Measurements from ENCODE around the gene ERC2. TPM values are rescaled to one million over a fixed set of nuclear protein-coding genes. Genes with fewer than 3 reads are reported as not detected.
A peak's percentile ranks its signal among the peaks of the same experiment; 100 is the strongest.

Gene ERC2
- total RNA-seq, 1 donor from 2014 or later: 1.5 TPM

DNA sequence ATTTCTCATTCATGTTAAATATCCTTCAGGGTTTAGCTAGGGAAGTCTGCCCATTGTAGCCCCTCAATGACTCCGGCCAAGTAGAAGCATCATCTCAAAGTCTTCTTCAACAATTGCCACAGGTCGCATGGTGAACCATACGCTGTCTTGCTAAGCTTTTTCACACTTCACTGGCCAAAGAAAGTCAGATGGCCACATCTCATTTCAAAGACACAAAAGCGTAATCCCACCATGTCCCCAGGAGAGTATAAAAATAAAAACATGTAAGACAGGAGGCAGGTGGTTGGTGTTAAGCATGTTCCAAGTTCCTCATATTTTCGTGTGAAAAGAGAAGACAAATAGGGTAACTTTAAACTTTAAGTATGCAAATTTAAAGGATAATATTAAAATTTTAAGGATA lies 147.4 kb downstream of the ERC2 start:
- H3K27me3 ChIP-seq (ENCODE audit: low read depth): peaks cover 4% of the 10 kb centered on the region
- H3K36me3 ChIP-seq: no peaks in the 10 kb centered on the region
- H3K9me3 ChIP-seq: no peaks in the 10 kb centered on the region
- no peak overlapping the region for H3K27ac ChIP-seq
- DNase-seq: no peak
- no peaks in the 10 kb centered on the region for H3K4me1 ChIP-seq
- no peak for ATAC-seq
- TF ChIP-seq, protein P1, sequence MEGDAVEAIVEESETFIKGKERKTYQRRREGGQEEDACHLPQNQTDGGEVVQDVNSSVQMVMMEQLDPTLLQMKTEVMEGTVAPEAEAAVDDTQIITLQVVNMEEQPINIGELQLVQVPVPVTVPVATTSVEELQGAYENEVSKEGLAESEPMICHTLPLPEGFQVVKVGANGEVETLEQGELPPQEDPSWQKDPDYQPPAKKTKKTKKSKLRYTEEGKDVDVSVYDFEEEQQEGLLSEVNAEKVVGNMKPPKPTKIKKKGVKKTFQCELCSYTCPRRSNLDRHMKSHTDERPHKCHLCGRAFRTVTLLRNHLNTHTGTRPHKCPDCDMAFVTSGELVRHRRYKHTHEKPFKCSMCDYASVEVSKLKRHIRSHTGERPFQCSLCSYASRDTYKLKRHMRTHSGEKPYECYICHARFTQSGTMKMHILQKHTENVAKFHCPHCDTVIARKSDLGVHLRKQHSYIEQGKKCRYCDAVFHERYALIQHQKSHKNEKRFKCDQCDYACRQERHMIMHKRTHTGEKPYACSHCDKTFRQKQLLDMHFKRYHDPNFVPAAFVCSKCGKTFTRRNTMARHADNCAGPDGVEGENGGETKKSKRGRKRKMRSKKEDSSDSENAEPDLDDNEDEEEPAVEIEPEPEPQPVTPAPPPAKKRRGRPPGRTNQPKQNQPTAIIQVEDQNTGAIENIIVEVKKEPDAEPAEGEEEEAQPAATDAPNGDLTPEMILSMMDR (IDR thresholded peaks at IDR 0.05): no peak
- no peak overlapping the region for H3K4me3 ChIP-seq
- intact Hi-C loops (cut with DNase I): no loop called here

DNA sequence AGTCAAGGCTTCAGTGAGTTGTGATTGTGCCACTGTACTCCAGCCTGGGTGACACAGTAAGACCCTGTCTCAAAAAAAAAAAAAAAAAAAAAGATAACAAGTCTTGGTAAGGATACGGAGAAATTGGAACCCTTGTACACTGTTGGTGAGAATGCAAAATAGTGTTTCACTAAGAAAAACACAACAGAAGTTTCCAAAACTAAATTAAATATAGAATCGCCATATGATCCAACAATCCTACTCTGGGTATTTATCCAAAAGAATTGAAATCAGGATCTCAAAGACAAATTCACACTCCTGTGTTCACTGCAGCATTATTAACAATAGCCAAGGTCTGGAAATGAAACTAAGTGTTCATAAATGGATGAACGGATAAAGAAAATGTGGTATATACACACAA lies 149.4 kb downstream of the ERC2 start:
- DNase-seq (no peak), ATAC-seq (no peak)
- intact Hi-C loops (cut with DNase I): no loop called here
- Histone ChIP-seq H3K36me3 (no peaks in the 10 kb centered on the region), H3K27me3 (ENCODE audit: low read depth) (peaks cover 4% of the 10 kb centered on the region), H3K9me3 (no peaks in the 10 kb centered on the region), H3K4me3 (no peak overlapping the region), H3K4me1 (peaks cover 5% of the 10 kb centered on the region), H3K27ac (no peak overlapping the region)
- TF ChIP-seq, protein P1 (IDR thresholded peaks at IDR 0.05): no peak

DNA sequence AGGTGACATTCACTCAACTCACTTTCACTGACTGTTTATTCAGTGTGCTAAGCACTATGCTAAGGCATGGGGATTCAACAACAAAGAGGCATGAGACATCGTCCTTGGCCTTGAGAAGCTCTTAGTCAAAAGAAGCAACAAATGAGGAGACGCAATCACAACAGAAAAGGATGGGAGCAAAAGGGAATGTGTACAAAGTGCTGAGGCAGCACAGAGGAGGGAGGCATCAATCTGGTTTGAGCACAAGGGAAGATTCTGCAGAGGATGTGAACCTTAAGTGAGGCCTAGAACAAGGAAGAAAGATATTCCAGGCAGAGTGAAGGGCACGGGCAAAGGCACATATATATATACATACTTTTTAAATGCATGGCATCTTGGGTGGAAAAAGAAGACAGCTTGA lies 151.3 kb downstream of the ERC2 start:
- ATAC-seq (no peak), DNase-seq (no peak)
- intact Hi-C loops (cut with DNase I): no loop called here
- H3K27ac ChIP-seq: no peak overlapping the region
- no peaks in the 10 kb centered on the region for H3K9me3 ChIP-seq
- H3K27me3 ChIP-seq (ENCODE audit: low read depth): peaks cover 4% of the 10 kb centered on the region
- TF ChIP-seq, protein P1 (IDR thresholded peaks at IDR 0.05): no peak
- no peak overlapping the region for H3K4me3 ChIP-seq
- no peaks in the 10 kb centered on the region for H3K36me3 ChIP-seq
- peaks cover 5% of the 10 kb centered on the region for H3K4me1 ChIP-seq

DNA sequence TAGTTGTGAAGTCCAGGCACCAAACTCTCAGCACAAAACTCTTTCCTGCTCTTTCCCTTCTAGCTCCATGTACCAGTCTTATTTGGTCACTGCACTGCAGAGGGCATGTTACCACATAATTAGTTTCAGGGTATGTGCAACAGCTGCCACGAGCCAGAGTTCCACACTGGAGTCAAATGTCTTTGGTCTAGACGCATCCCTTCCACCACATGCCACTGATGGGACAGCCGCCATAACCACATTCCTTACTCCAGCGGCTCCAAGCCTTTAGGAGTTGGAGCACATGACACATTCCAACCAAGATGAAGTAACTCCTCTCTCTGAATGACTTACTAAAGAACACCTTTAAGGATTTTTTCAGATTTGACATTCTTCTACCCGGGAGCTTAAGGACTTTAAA lies 153.4 kb downstream of the ERC2 start:
- TF ChIP-seq, protein P1 (IDR thresholded peaks at IDR 0.05): no peak
- Histone ChIP-seq H3K27me3 (ENCODE audit: low read depth) (peaks cover 4% of the 10 kb centered on the region), H3K9me3 (no peaks in the 10 kb centered on the region), H3K4me1 (peaks cover 5% of the 10 kb centered on the region), H3K4me3 (no peak overlapping the region), H3K27ac (no peak overlapping the region), H3K36me3 (no peaks in the 10 kb centered on the region)
- ATAC-seq (peak; percentile 54 to 59), DNase-seq (no peak)
- intact Hi-C loops (cut with DNase I): no loop called here

DNA sequence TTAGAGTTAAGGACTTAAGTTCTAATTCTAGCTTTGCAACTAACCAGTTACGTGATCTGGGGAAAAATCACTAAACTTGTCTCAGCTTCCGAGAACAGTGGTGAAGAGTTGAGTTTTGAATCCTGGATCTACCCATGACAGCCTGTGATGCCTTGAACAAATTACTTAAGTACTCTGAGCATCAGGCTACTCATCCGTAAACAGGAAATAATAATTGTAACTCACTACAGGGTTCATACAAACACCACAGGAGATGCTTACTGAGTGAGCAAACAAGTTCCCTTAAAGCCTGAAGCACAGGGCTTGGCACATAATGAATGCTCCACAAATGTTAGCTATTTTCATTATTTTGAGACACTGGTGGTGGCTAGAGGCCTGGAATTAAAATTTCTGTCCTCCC lies 158.8 kb downstream of the ERC2 start:
- H3K27ac ChIP-seq: no peak overlapping the region
- DNase-seq: no peak
- TF ChIP-seq, protein P1 (IDR thresholded peaks at IDR 0.05): no peak
- H3K9me3 ChIP-seq: no peaks in the 10 kb centered on the region
- intact Hi-C loops (cut with DNase I): no loop called here
- H3K36me3 ChIP-seq: no peaks in the 10 kb centered on the region
- H3K4me1 ChIP-seq: no peaks in the 10 kb centered on the region
- no peaks in the 10 kb centered on the region for H3K27me3 ChIP-seq (ENCODE audit: low read depth)
- H3K4me3 ChIP-seq: no peak overlapping the region
- ATAC-seq: no peak

DNA sequence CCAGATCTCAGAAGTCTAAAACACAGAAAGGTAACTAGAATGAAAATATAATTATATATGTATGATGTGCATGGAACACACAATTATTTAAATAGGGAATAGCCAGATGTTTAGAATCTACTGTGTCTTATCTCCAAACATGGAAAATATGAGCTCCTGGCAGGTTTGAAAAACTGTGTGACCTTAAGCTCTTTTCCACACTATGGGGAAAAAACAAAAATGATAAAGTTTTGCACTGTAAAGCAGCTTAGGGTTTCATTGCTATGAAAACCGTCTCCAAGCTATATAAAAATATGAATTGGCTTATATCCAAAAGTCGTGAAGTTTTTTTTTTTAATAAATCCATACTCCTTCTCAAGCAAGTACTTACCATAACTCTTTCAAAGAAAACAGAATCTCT lies 159.8 kb downstream of the ERC2 start:
- Histone ChIP-seq H3K9me3 (no peaks in the 10 kb centered on the region), H3K27me3 (ENCODE audit: low read depth) (no peaks in the 10 kb centered on the region), H3K4me1 (no peaks in the 10 kb centered on the region), H3K36me3 (no peaks in the 10 kb centered on the region), H3K4me3 (no peak overlapping the region), H3K27ac (no peak overlapping the region)
- no peak for DNase-seq
- intact Hi-C loops (cut with DNase I): no loop called here
- ATAC-seq: no peak
- TF ChIP-seq, protein P1 (IDR thresholded peaks at IDR 0.05): no peak

All from lower lobe of right lung (tissue), 2 donors.